ENCODE results near the gene STX7.
A peak's percentile ranks its signal among the peaks of the same experiment; 100 is the strongest.

STX7 gene

DNA sequence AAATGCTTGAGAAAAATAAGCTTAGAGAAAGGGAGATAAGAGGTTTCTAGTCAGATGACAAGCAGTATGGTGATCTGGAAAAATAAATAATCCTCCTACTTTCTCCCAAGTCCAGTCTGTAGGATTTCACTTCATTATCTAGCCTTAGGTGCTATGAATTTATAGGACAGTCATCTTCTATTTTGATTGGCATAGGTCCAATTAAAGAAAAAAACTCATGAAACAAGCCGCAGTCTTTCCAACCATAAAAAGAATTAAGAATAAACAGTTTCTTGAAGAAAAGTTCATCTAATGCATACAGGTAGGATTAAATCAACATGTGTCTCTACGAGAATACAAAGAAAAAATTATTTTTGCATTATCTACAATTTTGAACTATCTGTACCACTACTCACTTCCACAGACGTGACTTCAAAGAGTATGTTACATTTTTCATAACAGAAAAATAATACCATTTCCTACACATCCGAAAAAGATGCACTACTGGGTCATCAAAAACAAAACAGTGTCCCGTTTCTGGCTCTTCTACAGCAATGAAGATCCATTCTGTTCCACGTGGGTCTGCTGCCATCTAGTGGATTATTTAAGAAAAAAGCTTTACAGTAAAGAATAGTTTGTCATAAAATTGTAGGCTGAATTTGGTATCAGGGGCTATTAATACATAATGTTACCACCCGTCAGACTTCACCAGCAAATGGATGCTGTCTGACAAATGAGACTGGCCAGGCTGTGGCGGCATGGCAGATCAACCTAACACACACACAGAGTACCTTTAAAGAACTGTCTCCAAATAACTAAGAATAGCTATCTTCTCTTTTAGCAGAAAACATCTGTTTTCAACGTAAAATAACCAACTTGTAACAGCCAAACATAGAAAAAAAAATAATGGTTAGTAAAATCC is 28.9 kb downstream of the STX7 start:
- peaks cover 0 to 2% of the 10 kb centered on the region in 2 experiments; a peak in 1 of 3 replicates for H3K36me3 ChIP-seq (ENCODE audit: control insufficient read depth in 2 of 2, insufficient read depth in 1 of 2, low read length in 2 of 2)
- peak; percentile 90 for TF ChIP-seq ZNF660 (tag by site-specific recombination; IDR thresholded peaks at IDR 0.05)
- TF ChIP-seq, protein P1, sequence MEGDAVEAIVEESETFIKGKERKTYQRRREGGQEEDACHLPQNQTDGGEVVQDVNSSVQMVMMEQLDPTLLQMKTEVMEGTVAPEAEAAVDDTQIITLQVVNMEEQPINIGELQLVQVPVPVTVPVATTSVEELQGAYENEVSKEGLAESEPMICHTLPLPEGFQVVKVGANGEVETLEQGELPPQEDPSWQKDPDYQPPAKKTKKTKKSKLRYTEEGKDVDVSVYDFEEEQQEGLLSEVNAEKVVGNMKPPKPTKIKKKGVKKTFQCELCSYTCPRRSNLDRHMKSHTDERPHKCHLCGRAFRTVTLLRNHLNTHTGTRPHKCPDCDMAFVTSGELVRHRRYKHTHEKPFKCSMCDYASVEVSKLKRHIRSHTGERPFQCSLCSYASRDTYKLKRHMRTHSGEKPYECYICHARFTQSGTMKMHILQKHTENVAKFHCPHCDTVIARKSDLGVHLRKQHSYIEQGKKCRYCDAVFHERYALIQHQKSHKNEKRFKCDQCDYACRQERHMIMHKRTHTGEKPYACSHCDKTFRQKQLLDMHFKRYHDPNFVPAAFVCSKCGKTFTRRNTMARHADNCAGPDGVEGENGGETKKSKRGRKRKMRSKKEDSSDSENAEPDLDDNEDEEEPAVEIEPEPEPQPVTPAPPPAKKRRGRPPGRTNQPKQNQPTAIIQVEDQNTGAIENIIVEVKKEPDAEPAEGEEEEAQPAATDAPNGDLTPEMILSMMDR (tag by site-specific recombination; IDR thresholded peaks at IDR 0.05), result peak; percentile 53
- TF ChIP-seq ZNF530 (tag by site-specific recombination; IDR thresholded peaks at IDR 0.05; ENCODE audit: low read depth), result no peak
- no peak for TF ChIP-seq ZNF174 (tag by site-specific recombination; IDR thresholded peaks at IDR 0.05)
- TF ChIP-seq, protein P2, sequence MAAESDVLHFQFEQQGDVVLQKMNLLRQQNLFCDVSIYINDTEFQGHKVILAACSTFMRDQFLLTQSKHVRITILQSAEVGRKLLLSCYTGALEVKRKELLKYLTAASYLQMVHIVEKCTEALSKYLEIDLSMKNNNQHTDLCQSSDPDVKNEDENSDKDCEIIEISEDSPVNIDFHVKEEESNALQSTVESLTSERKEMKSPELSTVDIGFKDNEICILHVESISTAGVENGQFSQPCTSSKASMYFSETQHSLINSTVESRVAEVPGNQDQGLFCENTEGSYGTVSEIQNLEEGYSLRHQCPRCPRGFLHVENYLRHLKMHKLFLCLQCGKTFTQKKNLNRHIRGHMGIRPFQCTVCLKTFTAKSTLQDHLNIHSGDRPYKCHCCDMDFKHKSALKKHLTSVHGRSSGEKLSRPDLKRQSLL (tag by site-specific recombination; IDR thresholded peaks at IDR 0.05), result no peak
- TF ChIP-seq ZNF830 (tag by site-specific recombination; IDR thresholded peaks at IDR 0.05; ENCODE audit: low read depth), result no peak
- TF ChIP-seq SCRT1 (tag by site-specific recombination; IDR thresholded peaks at IDR 0.05; ENCODE audit: borderline replicate concordance), result peak; percentile 81
- peak; percentile 23; the same call in 1 of the 2 replicates for TF ChIP-seq ZBTB17 (tag by site-specific recombination; IDR thresholded peaks at IDR 0.05)
- TF ChIP-seq, protein P3, sequence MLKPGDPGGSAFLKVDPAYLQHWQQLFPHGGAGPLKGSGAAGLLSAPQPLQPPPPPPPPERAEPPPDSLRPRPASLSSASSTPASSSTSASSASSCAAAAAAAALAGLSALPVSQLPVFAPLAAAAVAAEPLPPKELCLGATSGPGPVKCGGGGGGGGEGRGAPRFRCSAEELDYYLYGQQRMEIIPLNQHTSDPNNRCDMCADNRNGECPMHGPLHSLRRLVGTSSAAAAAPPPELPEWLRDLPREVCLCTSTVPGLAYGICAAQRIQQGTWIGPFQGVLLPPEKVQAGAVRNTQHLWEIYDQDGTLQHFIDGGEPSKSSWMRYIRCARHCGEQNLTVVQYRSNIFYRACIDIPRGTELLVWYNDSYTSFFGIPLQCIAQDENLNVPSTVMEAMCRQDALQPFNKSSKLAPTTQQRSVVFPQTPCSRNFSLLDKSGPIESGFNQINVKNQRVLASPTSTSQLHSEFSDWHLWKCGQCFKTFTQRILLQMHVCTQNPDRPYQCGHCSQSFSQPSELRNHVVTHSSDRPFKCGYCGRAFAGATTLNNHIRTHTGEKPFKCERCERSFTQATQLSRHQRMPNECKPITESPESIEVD (tag by site-specific recombination; IDR thresholded peaks at IDR 0.05), result 0 out of 2 replicates have a peak, but pooled peaks have one; percentile 10
- TF ChIP-seq SCRT2 (tag by site-specific recombination; IDR thresholded peaks at IDR 0.05), result peak; percentile 93
- TF ChIP-seq ZNF600 (tag by site-specific recombination; IDR thresholded peaks at IDR 0.05), result 0 out of 2 replicates have a peak, but pooled peaks have one; percentile 20
- TF ChIP-seq, protein P4, sequence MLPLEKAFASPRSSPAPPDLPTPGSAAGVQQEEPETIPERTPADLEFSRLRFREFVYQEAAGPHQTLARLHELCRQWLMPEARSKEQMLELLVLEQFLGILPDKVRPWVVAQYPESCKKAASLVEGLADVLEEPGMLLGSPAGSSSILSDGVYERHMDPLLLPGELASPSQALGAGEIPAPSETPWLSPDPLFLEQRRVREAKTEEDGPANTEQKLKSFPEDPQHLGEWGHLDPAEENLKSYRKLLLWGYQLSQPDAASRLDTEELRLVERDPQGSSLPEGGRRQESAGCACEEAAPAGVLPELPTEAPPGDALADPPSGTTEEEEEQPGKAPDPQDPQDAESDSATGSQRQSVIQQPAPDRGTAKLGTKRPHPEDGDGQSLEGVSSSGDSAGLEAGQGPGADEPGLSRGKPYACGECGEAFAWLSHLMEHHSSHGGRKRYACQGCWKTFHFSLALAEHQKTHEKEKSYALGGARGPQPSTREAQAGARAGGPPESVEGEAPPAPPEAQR (tag by site-specific recombination; IDR thresholded peaks at IDR 0.05), result no peak
- peak; percentile 94 for TF ChIP-seq ZNF654 (tag by site-specific recombination; IDR thresholded peaks at IDR 0.05; ENCODE audit: low read depth)
- H3K4me1 ChIP-seq (ENCODE audit: control insufficient read depth, insufficient read depth, low read length), result peaks cover 5% of the 10 kb centered on the region
- CTCF ChIA-PET, result interaction anchor here (0.6 to 10.2 kb wide), 53 partner anchors 10 to 789 kb away, joined by 3 to 289 read pairs (median 5); partner anchors contain the start of gene STX7
- no peaks in the 10 kb centered on the region for H3K9me3 ChIP-seq (ENCODE audit: control insufficient read depth, insufficient read depth, low read depth, low read length)
- POLR2A ChIA-PET, result interaction anchor here (0.6 to 1.1 kb wide), 2 partner anchors 204 kb away, joined by 3 read pairs; no protein-coding TSS in a partner anchor
- H3K27ac ChIP-seq (ENCODE audit: extremely low read depth, low read depth, low read length), result no peak overlapping the region
- no peak overlapping the region for H3K4me3 ChIP-seq (ENCODE audit: low read depth, low read length)

DNA sequence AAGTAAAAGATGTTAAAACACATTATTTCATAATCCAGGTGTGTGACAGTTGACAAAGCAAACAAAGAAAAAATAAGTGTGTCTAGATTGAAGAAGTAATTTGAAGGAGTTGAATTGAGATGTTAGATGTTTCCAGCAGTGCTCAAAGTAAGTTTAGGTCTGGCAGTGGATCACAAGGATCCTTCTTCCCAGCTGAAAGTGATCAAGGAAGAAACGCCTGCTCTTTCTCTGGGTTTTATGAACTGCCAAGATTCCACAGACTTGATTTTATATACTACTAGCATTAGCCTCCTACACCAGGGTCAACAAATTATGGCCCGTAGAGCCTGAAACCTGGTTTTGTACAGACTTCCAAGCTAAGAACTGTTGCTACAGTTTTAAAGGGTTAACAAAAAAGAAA is 30.3 kb downstream of the STX7 start:
- H3K4me1 ChIP-seq (ENCODE audit: control insufficient read depth, insufficient read depth, low read length), result peaks cover 5% of the 10 kb centered on the region
- H3K4me3 ChIP-seq (ENCODE audit: low read depth, low read length), result no peak overlapping the region
- ChIA-PET POLR2A (no interaction called here), CTCF (interaction anchor here (0.7 to 10.2 kb wide), 8 partner anchors 13 to 559 kb away, joined by 3 to 289 read pairs (median 4); no protein-coding TSS in a partner anchor)
- TF ChIP-seq ZNF169 (tag by site-specific recombination; IDR thresholded peaks at IDR 0.05) (no peak), ZNF521 (tag by site-specific recombination; IDR thresholded peaks at IDR 0.05) (no peak), ZNF707 (tag by site-specific recombination; IDR thresholded peaks at IDR 0.05) (no peak), ZNF561 (tag by site-specific recombination; IDR thresholded peaks at IDR 0.05; ENCODE audit: borderline replicate concordance) (no peak)
- no peaks in the 10 kb centered on the region for H3K36me3 ChIP-seq (ENCODE audit: control insufficient read depth in 2 of 2, insufficient read depth in 1 of 2, low read length in 2 of 2)
- H3K9me3 ChIP-seq (ENCODE audit: control insufficient read depth, insufficient read depth, low read depth, low read length), result no peaks in the 10 kb centered on the region
- no peak overlapping the region for H3K27ac ChIP-seq (ENCODE audit: extremely low read depth, low read depth, low read length)
